SHP77 treated with DMSO at 0.1 percent for 48 hours (cell line): ENCODE measurements around the gene FKBP5.
"Not testable (repeated sequence)": the region's sequence is repeated elsewhere in the genome, so short reads cannot be mapped to it uniquely, and the experiment has no call there.

Experiments
- DNase-seq: peaks from one replicate; lab custom pipeline; 2025; lab: John Stamatoyannopoulos, UW

The FKBP5 gene

GRCh38 chr6:35723587-35723986 is 34.9 kb upstream of the FKBP5 start:
- no peak for DNase-seq

- DNase-seq, result no peak
Observed at GRCh38 chr6:35722121-35722761, 33.5 kb upstream of the FKBP5 start.

GRCh38 chr6:35719830-35720733 is 31.4 kb upstream of the FKBP5 start:
- DNase-seq, result no peak

GRCh38 chr6:35719404-35719829 is 30.7 kb upstream of the FKBP5 start:
- DNase-seq, result no peak

GRCh38 chr6:35718911-35719381 is 30.2 kb upstream of the FKBP5 start:
- DNase-seq, result no peak

GRCh38 chr6:35718375-35718736 is 29.6 kb upstream of the FKBP5 start:
- DNase-seq, result no peak

- DNase-seq, result no peak
Observed at GRCh38 chr6:35717449-35718374, 29.0 kb upstream of the FKBP5 start.

- DNase-seq, result no peak
Observed at GRCh38 chr6:35716798-35717197, 28.1 kb upstream of the FKBP5 start.

GRCh38 chr6:35713006-35713767 is 24.5 kb upstream of the FKBP5 start:
- no peak for DNase-seq

- no peak for DNase-seq
Observed at GRCh38 chr6:35711731-35712130, 23.0 kb upstream of the FKBP5 start.

- DNase-seq, result no peak
Observed at GRCh38 chr6:35710241-35710847, 21.6 kb upstream of the FKBP5 start.

- no peak for DNase-seq
Observed at GRCh38 chr6:35708585-35708984, 19.9 kb upstream of the FKBP5 start.

GRCh38 chr6:35707714-35708407 is 19.1 kb upstream of the FKBP5 start:
- no peak for DNase-seq

GRCh38 chr6:35706468-35706867 is 17.8 kb upstream of the FKBP5 start:
- no peak for DNase-seq

- DNase-seq, result no peak
Observed at GRCh38 chr6:35703554-35703953, 14.8 kb upstream of the FKBP5 start.

GRCh38 chr6:35698858-35699257 is 10.1 kb upstream of the FKBP5 start:
- DNase-seq, result no peak

- not testable (repeated sequence) for DNase-seq
Observed at GRCh38 chr6:35698430-35698829, 9.7 kb upstream of the FKBP5 start.

- no peak for DNase-seq
Observed at GRCh38 chr6:35694462-35694861, 5.7 kb upstream of the FKBP5 start.

- no peak for DNase-seq
Observed at GRCh38 chr6:35691027-35691824, 2.5 kb upstream of the FKBP5 start.

- no peak for DNase-seq
Observed at GRCh38 chr6:35690484-35690883, 1.8 kb upstream of the FKBP5 start.
